ENCODE measurements around the gene SFSWAP.
A peak's percentile ranks its signal among the peaks of the same experiment; 100 is the strongest.

SFSWAP gene

GRCh38 chr12:131826097-131826928, 115.4 kb downstream of the SFSWAP start:
- no peak for TF ChIP-seq TOX (CRISPR knock-in tag; IDR thresholded peaks at IDR 0.05; ENCODE audit: borderline replicate concordance)
- no peak for TF ChIP-seq CSRNP3 (CRISPR knock-in tag; IDR thresholded peaks at IDR 0.05)
- TF ChIP-seq TSHZ2 (CRISPR knock-in tag; IDR thresholded peaks at IDR 0.05): no peak
- no peak for TF ChIP-seq ZNF70 (CRISPR knock-in tag; IDR thresholded peaks at IDR 0.05)
- TF ChIP-seq TCF4 (CRISPR knock-in tag; IDR thresholded peaks at IDR 0.05; ENCODE audit: borderline replicate concordance): no peak
- no peak for TF ChIP-seq PPARA (CRISPR knock-in tag; IDR thresholded peaks at IDR 0.05; ENCODE audit: borderline replicate concordance)
- TF ChIP-seq ESRRG (CRISPR knock-in tag; IDR thresholded peaks at IDR 0.05): no peak
- TF ChIP-seq BACH2 (CRISPR knock-in tag; IDR thresholded peaks at IDR 0.05; ENCODE audit: borderline replicate concordance): no peak
- TF ChIP-seq ARNTL (CRISPR knock-in tag; IDR thresholded peaks at IDR 0.05; ENCODE audit: borderline replicate concordance, low read depth): no peak
- TF ChIP-seq RARB (CRISPR knock-in tag; IDR thresholded peaks at IDR 0.05): no peak
- no peak for TF ChIP-seq GLIS3 (CRISPR knock-in tag; IDR thresholded peaks at IDR 0.05)
- no peak for TF ChIP-seq ZNF565 (CRISPR knock-in tag; conservative IDR thresholded peaks at IDR 0.05; ENCODE audit: low read depth)
- TF ChIP-seq SNAI2 (CRISPR knock-in tag; IDR thresholded peaks at IDR 0.05): no peak
- no peak for TF ChIP-seq POU6F1 (CRISPR knock-in tag; IDR thresholded peaks at IDR 0.05; ENCODE audit: borderline replicate concordance, low read depth)
- no peak for TF ChIP-seq OSR1 (CRISPR knock-in tag; IDR thresholded peaks at IDR 0.05)
- TF ChIP-seq PATZ1 (CRISPR knock-in tag; IDR thresholded peaks at IDR 0.05; ENCODE audit: borderline replicate concordance): no peak
- TF ChIP-seq ZFP3 (CRISPR knock-in tag; IDR thresholded peaks at IDR 0.05): no peak
- no peak for TF ChIP-seq CSDC2 (CRISPR knock-in tag; IDR thresholded peaks at IDR 0.05)
- TF ChIP-seq ZFP30 (CRISPR knock-in tag; IDR thresholded peaks at IDR 0.05): no peak
- no peak for ATAC-seq

GRCh38 chr12:131827961-131828534, 117.2 kb downstream of the SFSWAP start, which contains the start of gene MMP17:
MMP17 (plus strand) TSS chr12:131828393; CDS start chr12:131828495, 102 bp downstream.
- no peak for TF ChIP-seq PPARA (CRISPR knock-in tag; IDR thresholded peaks at IDR 0.05; ENCODE audit: borderline replicate concordance)
- no peak for TF ChIP-seq ZNF8 (CRISPR knock-in tag; IDR thresholded peaks at IDR 0.05)
- TF ChIP-seq ZC3H10 (CRISPR knock-in tag; IDR thresholded peaks at IDR 0.05): no peak
- no peak for TF ChIP-seq CSRNP3 (CRISPR knock-in tag; IDR thresholded peaks at IDR 0.05)
- no peak for TF ChIP-seq ISL1 (CRISPR knock-in tag; IDR thresholded peaks at IDR 0.05)
- TF ChIP-seq ZNF565 (CRISPR knock-in tag; conservative IDR thresholded peaks at IDR 0.05; ENCODE audit: low read depth): no peak
- no peak for TF ChIP-seq ESRRG (CRISPR knock-in tag; IDR thresholded peaks at IDR 0.05)
- ATAC-seq: peak; percentile 40

Data from SK-N-SH treated with all-trans-retinoic acid at 6 μM for 48 hours (cell line).